ENCODE measurements around the gene RHBDD1. TPM values are rescaled to one million over a fixed set of nuclear protein-coding genes. Genes with fewer than 3 reads are reported as not detected.

Gene RHBDD1
- polyA plus RNA-seq, 1 donor = 23.3 TPM

DNA sequence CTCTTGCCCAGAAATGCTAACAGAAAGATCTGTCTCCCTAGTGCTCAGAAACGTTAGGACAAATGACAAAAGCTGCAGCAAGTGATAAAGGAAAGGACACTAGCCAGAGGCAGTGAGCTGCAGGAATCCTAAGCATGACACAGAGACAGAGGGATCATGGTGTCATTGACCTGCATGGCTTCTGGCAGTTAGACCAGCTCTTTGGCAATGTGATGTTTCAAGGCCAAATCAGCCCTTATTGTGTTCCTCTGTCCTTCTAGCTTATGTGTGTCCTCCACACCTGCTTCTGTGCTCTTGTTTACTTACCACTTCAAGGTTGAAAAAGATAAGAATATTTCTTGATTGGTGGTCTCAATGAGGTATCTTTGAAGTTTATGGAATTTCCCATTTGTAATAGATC, 120.8 kb downstream of the RHBDD1 start:
- Histone ChIP-seq H3K4me3 (ENCODE audit: low read length) (no peak overlapping the region), H3K9me3 (ENCODE audit: control insufficient read depth, low read depth, low read length) (peaks cover 5% of the 10 kb centered on the region), H3K4me1 (ENCODE audit: control insufficient read depth, insufficient read depth, low read length) (no peaks in the 10 kb centered on the region), H3K27ac (ENCODE audit: low read length) (no peak overlapping the region), H3K27me3 (ENCODE audit: control insufficient read depth, insufficient read depth, low read length) (no peaks in the 10 kb centered on the region), H3K36me3 (ENCODE audit: control insufficient read depth, insufficient read depth, low read length) (peaks cover 2% of the 10 kb centered on the region)
- no peak for DNase-seq
- WGBS (ENCODE audit: insufficient coverage, low lambda C conversion rate) = no CpG with 5 or more reads among the region's 1 CpG

DNA sequence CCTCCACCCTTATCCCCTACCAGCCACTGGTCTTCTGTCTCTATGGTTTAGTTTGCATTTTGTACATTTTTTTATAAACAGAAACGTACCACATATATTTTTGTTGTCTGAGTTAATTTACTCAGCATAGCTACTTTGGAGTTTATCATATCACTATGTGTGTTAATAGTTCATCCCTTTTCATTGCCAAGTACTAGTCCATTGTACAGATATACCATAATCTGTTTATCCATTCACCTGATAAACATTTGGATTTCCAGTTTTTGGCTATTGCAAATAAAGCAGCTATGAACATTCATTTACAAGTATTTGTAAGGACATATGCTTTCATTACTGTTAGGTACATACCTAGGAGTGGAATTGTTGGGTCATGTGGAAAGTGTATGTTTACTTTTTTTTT, 123.6 kb downstream of the RHBDD1 start:
- DNase-seq = no peak
- WGBS (ENCODE audit: insufficient coverage, low lambda C conversion rate) = 100% methylated on average over 1 of the region's 1 CpG
- no peak overlapping the region for H3K27ac ChIP-seq (ENCODE audit: low read length)
- H3K36me3 ChIP-seq (ENCODE audit: control insufficient read depth, insufficient read depth, low read length) = no peaks in the 10 kb centered on the region
- no peaks in the 10 kb centered on the region for H3K27me3 ChIP-seq (ENCODE audit: control insufficient read depth, insufficient read depth, low read length)
- no peak overlapping the region for H3K4me3 ChIP-seq (ENCODE audit: low read length)
- H3K4me1 ChIP-seq (ENCODE audit: control insufficient read depth, insufficient read depth, low read length) = no peaks in the 10 kb centered on the region
- peaks cover 5% of the 10 kb centered on the region for H3K9me3 ChIP-seq (ENCODE audit: control insufficient read depth, low read depth, low read length)

DNA sequence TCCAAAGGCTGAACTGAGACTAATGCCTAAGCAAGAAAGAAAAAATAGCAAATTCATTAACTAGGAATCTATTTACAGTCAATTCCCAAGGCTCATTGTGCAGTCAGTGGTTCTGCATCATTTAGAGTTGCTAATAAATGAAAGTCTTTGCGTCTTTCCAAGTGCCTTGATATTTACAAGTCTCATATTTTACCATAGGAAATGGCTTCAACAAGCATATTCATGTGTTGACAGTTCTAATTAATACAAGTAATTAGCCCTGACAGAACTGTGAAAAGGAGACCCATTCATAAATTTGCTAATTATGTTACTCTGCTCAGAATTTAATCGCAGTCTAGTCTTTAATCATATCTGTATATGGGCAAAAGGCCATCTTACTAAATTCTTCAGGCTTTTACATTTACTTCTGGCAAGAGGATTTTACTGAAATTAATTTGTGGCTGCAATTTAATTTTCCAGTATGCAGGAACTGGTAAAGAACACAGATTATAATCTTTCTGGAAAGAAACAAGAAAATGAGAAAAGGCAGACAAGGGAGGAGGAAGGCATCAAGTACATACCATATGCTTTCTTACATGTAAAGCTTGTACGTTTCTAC, 126.4 kb downstream of the RHBDD1 start:
- Histone ChIP-seq H3K36me3 (ENCODE audit: control insufficient read depth, insufficient read depth, low read length) (no peaks in the 10 kb centered on the region), H3K27ac (ENCODE audit: low read length) (no peak overlapping the region), H3K27me3 (ENCODE audit: control insufficient read depth, insufficient read depth, low read length) (no peaks in the 10 kb centered on the region), H3K4me1 (ENCODE audit: control insufficient read depth, insufficient read depth, low read length) (no peaks in the 10 kb centered on the region), H3K4me3 (ENCODE audit: low read length) (no peak overlapping the region), H3K9me3 (ENCODE audit: control insufficient read depth, low read depth, low read length) (peaks cover 5% of the 10 kb centered on the region)
- 100% methylated on average over 2 of the region's 3 CpGs for WGBS (ENCODE audit: insufficient coverage, low lambda C conversion rate)
- no peak for DNase-seq

DNA sequence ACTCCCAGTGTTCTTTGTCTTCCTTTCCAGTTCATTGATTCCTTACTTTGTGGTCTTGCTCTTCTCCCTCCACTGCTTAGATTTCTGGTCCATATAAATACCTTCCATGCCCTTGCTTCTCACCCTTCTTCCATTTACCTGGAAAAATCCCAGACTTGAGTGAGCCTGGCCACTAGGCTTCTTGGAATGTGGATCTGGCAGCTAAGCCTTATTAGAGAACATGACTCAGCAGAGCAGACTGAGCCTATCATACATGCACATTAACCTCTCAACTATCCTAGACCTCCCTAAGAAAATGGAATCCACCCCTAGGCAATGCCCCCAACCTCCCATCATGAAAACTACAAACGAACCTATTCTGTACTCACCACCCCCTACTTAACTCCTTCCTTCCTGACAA, 127.7 kb downstream of the RHBDD1 start:
- 67% methylated on average over 1 of the region's 1 CpG for whole genome bisulfite sequencing (ENCODE audit: insufficient coverage, low lambda C conversion rate)
- H3K27ac ChIP-seq (ENCODE audit: low read length) = no peak overlapping the region
- peaks cover 5% of the 10 kb centered on the region for H3K9me3 ChIP-seq (ENCODE audit: control insufficient read depth, low read depth, low read length)
- no peak overlapping the region for H3K4me3 ChIP-seq (ENCODE audit: low read length)
- DNase-seq = no peak
- no peaks in the 10 kb centered on the region for H3K4me1 ChIP-seq (ENCODE audit: control insufficient read depth, insufficient read depth, low read length)
- H3K27me3 ChIP-seq (ENCODE audit: control insufficient read depth, insufficient read depth, low read length) = no peaks in the 10 kb centered on the region
- no peaks in the 10 kb centered on the region for H3K36me3 ChIP-seq (ENCODE audit: control insufficient read depth, insufficient read depth, low read length)

DNA sequence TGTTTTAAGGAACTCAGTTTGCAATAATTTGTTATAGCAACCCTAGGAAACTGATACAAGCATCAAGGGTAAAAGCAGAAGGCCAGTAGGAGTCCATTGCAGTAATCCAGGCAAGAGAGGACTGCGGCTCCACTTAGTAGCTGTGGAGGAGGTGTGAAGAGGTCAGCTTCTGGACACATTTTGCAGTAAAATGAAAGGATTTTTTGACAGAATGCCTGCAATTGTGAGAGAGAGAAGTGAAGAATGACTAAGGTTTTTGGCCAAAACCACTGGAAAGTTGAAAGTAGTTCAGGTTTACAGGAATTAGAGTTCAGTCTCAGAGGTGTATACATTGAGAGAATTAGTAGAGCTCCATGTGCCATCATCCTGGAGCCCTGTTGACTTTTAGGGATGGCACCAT, 129.5 kb downstream of the RHBDD1 start:
- no CpG with 5 or more reads among the region's 1 CpG for WGBS (ENCODE audit: insufficient coverage, low lambda C conversion rate)
- no peaks in the 10 kb centered on the region for H3K36me3 ChIP-seq (ENCODE audit: control insufficient read depth, insufficient read depth, low read length)
- H3K27me3 ChIP-seq (ENCODE audit: control insufficient read depth, insufficient read depth, low read length) = no peaks in the 10 kb centered on the region
- H3K4me1 ChIP-seq (ENCODE audit: control insufficient read depth, insufficient read depth, low read length) = no peaks in the 10 kb centered on the region
- H3K27ac ChIP-seq (ENCODE audit: low read length) = no peak overlapping the region
- no peak for DNase-seq
- H3K9me3 ChIP-seq (ENCODE audit: control insufficient read depth, low read depth, low read length) = no peaks in the 10 kb centered on the region
- no peak overlapping the region for H3K4me3 ChIP-seq (ENCODE audit: low read length)

DNA sequence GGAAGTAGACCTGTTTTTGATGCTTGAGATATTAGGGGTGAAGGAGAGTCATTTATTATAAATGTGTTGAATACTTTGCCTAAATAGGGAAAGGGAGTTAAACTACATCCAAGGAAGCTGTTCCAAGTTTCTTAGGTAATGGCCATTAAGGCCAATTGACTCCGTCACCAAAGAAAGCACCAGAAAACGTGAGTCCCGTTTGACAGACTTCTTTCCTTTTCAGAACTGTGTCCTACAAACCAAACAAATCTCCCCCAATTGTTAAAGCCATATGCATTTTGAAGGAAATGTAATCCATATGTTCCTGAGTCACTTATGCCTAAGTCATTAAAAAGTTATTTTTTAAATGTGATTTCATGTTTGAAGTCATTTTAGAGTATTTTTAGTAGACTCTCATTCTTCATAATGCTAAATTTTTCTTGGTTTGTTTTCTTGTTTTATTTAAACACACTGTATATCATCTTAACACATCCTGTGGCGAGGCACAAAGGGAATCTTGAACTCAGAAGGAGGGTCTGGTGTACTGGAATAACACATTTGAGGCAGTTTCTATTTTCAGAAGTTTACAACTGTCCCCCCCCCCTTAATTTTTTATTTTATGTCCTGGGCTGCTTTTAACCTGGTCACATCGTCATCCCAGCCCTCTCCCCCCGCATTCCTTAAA, 133.7 kb downstream of the RHBDD1 start:
- no peak overlapping the region for H3K27ac ChIP-seq (ENCODE audit: low read length)
- H3K9me3 ChIP-seq (ENCODE audit: control insufficient read depth, low read depth, low read length) = no peaks in the 10 kb centered on the region
- H3K27me3 ChIP-seq (ENCODE audit: control insufficient read depth, insufficient read depth, low read length) = no peaks in the 10 kb centered on the region
- DNase-seq = no peak
- H3K4me1 ChIP-seq (ENCODE audit: control insufficient read depth, insufficient read depth, low read length) = no peaks in the 10 kb centered on the region
- H3K4me3 ChIP-seq (ENCODE audit: low read length) = no peak overlapping the region
- peaks cover 3% of the 10 kb centered on the region for H3K36me3 ChIP-seq (ENCODE audit: control insufficient read depth, insufficient read depth, low read length)
- 100% methylated on average over 2 of the region's 6 CpGs for WGBS (ENCODE audit: insufficient coverage, low lambda C conversion rate)

DNA sequence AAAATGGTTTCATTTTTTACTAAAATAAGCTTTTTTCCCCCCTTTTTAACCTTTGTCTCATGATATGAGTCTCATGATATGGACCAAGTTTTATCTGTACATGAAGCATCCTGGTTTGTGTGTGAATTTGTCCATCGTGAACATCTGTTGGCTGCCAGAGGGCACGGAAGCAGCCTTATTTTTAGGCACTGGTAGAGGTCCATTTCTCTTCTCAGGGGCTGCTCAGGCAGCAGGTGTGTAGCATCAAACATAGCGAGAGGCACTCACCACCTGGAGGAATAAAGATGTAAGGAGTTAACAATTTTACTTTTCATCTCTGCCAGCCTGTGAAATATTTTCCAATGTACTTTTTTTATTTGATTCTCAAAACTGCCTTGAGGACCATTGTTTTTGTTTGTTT, 134.5 kb downstream of the RHBDD1 start:
- Histone ChIP-seq H3K4me3 (ENCODE audit: low read length) (no peak overlapping the region), H3K27me3 (ENCODE audit: control insufficient read depth, insufficient read depth, low read length) (no peaks in the 10 kb centered on the region), H3K4me1 (ENCODE audit: control insufficient read depth, insufficient read depth, low read length) (no peaks in the 10 kb centered on the region), H3K36me3 (ENCODE audit: control insufficient read depth, insufficient read depth, low read length) (peaks cover 7% of the 10 kb centered on the region), H3K27ac (ENCODE audit: low read length) (no peak overlapping the region), H3K9me3 (ENCODE audit: control insufficient read depth, low read depth, low read length) (no peaks in the 10 kb centered on the region)
- no CpG with 5 or more reads among the region's 3 CpGs for WGBS (ENCODE audit: insufficient coverage, low lambda C conversion rate)
- DNase-seq = no peak

DNA sequence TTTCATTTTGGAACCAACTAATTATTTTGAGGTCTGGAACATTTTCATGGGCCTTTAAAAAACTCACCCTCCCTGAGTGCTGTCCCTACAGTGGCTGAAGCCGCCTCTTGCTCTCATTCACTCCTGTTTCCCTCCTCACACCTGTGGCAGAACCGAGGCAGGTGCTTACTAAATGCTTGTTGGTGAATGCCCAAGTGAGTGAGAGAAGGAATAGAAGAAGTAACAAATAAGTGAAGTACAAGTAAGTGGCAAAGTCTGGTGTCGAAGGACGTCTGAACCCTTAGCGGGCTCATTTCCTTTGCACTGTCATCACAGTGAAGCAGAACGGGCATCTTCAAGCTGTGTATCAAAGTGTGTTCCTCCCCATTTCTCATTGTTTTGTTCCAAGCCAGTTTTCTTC, 135.2 kb downstream of the RHBDD1 start:
- H3K4me1 ChIP-seq (ENCODE audit: control insufficient read depth, insufficient read depth, low read length) = no peaks in the 10 kb centered on the region
- no peaks in the 10 kb centered on the region for H3K9me3 ChIP-seq (ENCODE audit: control insufficient read depth, low read depth, low read length)
- H3K36me3 ChIP-seq (ENCODE audit: control insufficient read depth, insufficient read depth, low read length) = peaks cover 7% of the 10 kb centered on the region
- H3K27ac ChIP-seq (ENCODE audit: low read length) = no peak overlapping the region
- DNase-seq = no peak
- H3K27me3 ChIP-seq (ENCODE audit: control insufficient read depth, insufficient read depth, low read length) = no peaks in the 10 kb centered on the region
- H3K4me3 ChIP-seq (ENCODE audit: low read length) = no peak overlapping the region
- WGBS (ENCODE audit: insufficient coverage, low lambda C conversion rate) = 92% methylated on average over 5 of the region's 6 CpGs

DNA sequence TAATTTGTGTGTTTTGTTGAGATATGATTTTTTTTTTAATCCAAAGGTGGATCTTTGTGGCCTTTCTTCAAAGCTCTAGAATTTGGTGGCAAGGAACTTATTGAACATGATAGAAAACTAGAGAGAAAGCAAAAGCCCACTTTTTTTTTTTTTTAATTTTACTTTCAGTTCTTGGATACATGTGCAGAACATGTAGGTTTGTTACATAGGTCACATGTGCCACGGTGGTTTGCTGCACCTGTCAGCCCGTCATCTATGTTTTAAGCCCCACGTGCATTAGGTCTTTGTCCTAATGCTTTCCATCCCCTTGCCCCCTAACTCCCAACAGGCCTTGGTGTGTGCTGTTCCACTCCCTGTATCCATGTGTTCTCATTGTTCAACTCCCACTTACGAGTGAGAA, 135.9 kb downstream of the RHBDD1 start:
- no peaks in the 10 kb centered on the region for H3K27me3 ChIP-seq (ENCODE audit: control insufficient read depth, insufficient read depth, low read length)
- DNase-seq = no peak
- WGBS (ENCODE audit: insufficient coverage, low lambda C conversion rate) = no CpG with 5 or more reads among the region's 4 CpGs
- no peaks in the 10 kb centered on the region for H3K9me3 ChIP-seq (ENCODE audit: control insufficient read depth, low read depth, low read length)
- no peak overlapping the region for H3K4me3 ChIP-seq (ENCODE audit: low read length)
- H3K27ac ChIP-seq (ENCODE audit: low read length) = no peak overlapping the region
- H3K4me1 ChIP-seq (ENCODE audit: control insufficient read depth, insufficient read depth, low read length) = no peaks in the 10 kb centered on the region
- peaks cover 7% of the 10 kb centered on the region for H3K36me3 ChIP-seq (ENCODE audit: control insufficient read depth, insufficient read depth, low read length)

DNA sequence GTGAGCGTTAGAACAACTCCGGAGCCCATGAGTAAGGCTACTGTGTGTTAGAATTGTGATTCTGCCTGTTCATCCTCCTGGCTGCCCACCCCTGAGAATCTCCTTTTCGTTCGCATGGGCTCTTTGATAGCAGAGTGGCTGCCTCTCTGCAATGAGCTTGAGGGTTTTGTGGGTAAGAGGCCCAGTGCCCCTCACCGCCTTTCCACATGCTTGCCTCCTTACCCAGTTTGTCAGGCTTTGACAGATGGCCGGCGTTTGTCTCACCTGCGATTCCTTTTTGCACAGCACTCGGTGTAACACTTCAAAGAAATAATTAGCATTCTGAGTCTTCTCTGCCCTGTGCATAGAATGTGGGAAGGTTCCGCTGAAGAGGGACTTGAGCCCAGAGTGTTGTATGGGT, 138.0 kb downstream of the RHBDD1 start:
- no peaks in the 10 kb centered on the region for H3K9me3 ChIP-seq (ENCODE audit: control insufficient read depth, low read depth, low read length)
- H3K27me3 ChIP-seq (ENCODE audit: control insufficient read depth, insufficient read depth, low read length) = no peaks in the 10 kb centered on the region
- H3K4me1 ChIP-seq (ENCODE audit: control insufficient read depth, insufficient read depth, low read length) = no peaks in the 10 kb centered on the region
- no peak for DNase-seq
- no peak overlapping the region for H3K27ac ChIP-seq (ENCODE audit: low read length)
- H3K4me3 ChIP-seq (ENCODE audit: low read length) = no peak overlapping the region
- peaks cover 7% of the 10 kb centered on the region for H3K36me3 ChIP-seq (ENCODE audit: control insufficient read depth, insufficient read depth, low read length)
- no CpG with 5 or more reads among the region's 10 CpGs for WGBS (ENCODE audit: insufficient coverage, low lambda C conversion rate)

DNA sequence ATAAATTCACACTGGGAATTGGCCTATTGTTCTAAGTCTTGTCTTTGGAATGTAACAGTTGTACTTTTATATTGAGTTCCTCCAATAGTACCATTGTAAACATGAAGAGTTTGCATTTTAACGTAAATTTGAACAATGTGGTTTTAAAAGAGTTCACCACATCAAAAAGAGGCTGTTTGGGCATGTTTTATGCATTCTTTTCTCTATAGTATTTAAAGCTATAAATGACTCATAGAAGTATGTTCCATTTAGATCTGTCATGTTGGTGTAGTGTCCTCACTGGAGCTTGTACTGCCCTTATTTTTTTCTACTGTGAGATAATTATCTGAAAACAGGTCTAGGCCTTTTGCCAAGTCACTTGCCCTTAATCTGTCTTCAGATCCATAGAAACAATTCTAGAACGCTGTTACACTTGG, 141.9 kb downstream of the RHBDD1 start:
- Histone ChIP-seq H3K27me3 (ENCODE audit: control insufficient read depth, insufficient read depth, low read length) (no peaks in the 10 kb centered on the region), H3K27ac (ENCODE audit: low read length) (no peak overlapping the region), H3K4me1 (ENCODE audit: control insufficient read depth, insufficient read depth, low read length) (peaks cover 3% of the 10 kb centered on the region), H3K36me3 (ENCODE audit: control insufficient read depth, insufficient read depth, low read length) (peaks cover 7% of the 10 kb centered on the region), H3K4me3 (ENCODE audit: low read length) (no peak overlapping the region), H3K9me3 (ENCODE audit: control insufficient read depth, low read depth, low read length) (no peaks in the 10 kb centered on the region)
- no peak for DNase-seq
- 75% methylated on average over 2 of the region's 2 CpGs for WGBS (ENCODE audit: insufficient coverage, low lambda C conversion rate)
